Endothelial cell of umbilical vein (primary cell): ENCODE measurements around the gene DUSP22. TPM values are rescaled to one million over a fixed set of nuclear protein-coding genes. Genes with fewer than 3 reads are reported as not detected.

Source experiments
- BruUV-seq: library from RNA; stranded (reverse); fragments of 400-500 nt; replicated peaks from 2 replicates; lab custom pipeline; 2021; lab: Mats Ljungman, UMichigan
- CTCF ChIA-PET: fragments of 300-600, 350-600 bp; sonication (Branson Sonifier 250); formaldehyde crosslinking; loops from one replicate; lab custom pipeline; 2021; ENCODE audit warnings: antibody characterized with exemption, inconsistent platforms; lab: Charles Lee
- POLR2A ChIA-PET: fragments of 300-600, 350-600 bp; sonication (Branson Sonifier 250); formaldehyde crosslinking; loops from one replicate; lab custom pipeline; 2021; ENCODE audit warnings: antibody characterized with exemption, inconsistent platforms; lab: Charles Lee
- DNase-seq: peaks from one replicate; pipeline ENCODE4 v3.0.0-alpha.2; 2011; ENCODE audit warnings: low read depth, low spot score
- FAIRE-seq: peaks from 2 replicates; lab custom pipeline; 2011; peaks lifted over from hg19 to GRCh38; lab: Jason Lieb, UNC
- H2AFZ ChIP-seq: 2 replicates; pipeline ENCODE4 v1.6.0; 2012; ENCODE audit warnings: low read depth, low read length, control low read depth, inconsistent platforms
- H3K27ac ChIP-seq: 2 replicates; pipeline ENCODE4 v1.5.1; 2011; ENCODE audit warnings: low read depth, mild to moderate bottlenecking, control low read depth, low read length, moderate library complexity; ENCODE audit not compliant: insufficient read depth
- H3K27me3 ChIP-seq, 2 experiments: 2 replicates each; pipeline versions ENCODE4 v1.6.0 to v1.6.1; 2011; ENCODE audit warnings: low read length in 2 of 2, mixed read lengths in 1 of 2; ENCODE audit not compliant: control insufficient read depth in 2 of 2, insufficient read depth in 2 of 2
- H3K36me3 ChIP-seq, 2 experiments: 2 replicates in 1 of 2; 3 replicates in 1 of 2; pipeline ENCODE4 v1.5.1; 2011; ENCODE audit warnings: low read length in 2 of 2, mild to moderate bottlenecking in 1 of 2, moderate library complexity in 1 of 2; ENCODE audit not compliant: control insufficient read depth in 2 of 2, insufficient read depth in 2 of 2; ENCODE audit errors: extremely low read depth in 1 of 2
- H3K4me1 ChIP-seq: 3 replicates; pipeline ENCODE4 v1.5.1; 2011; ENCODE audit warnings: mild to moderate bottlenecking, low read length; ENCODE audit not compliant: control insufficient read depth, insufficient read depth; ENCODE audit errors: extremely low read depth
- H3K4me2 ChIP-seq: 2 replicates; pipeline ENCODE4 v1.6.1; 2011; ENCODE audit warnings: low read length, control low read depth, mixed read lengths; ENCODE audit not compliant: insufficient read depth
- H3K4me3 ChIP-seq, 3 experiments: fragments of 200-600 bp in 1 of 3; sonication (generic), shearing (Covaris generic) in 1 of 3; replicated peaks in 1 of 3; 2 replicates each; pipeline ENCODE4 v1.5.1; 2011 to 2016; ENCODE audit warnings: control low read depth in 3 of 3, low read length in 3 of 3, mild to moderate bottlenecking in 2 of 3, inconsistent platforms in 1 of 3, low read depth in 1 of 3, moderate library complexity in 1 of 3; ENCODE audit not compliant: insufficient read depth in 1 of 3
- H3K79me2 ChIP-seq: 2 replicates; pipeline ENCODE4 v1.6.0; 2012; ENCODE audit warnings: low read length, inconsistent platforms; ENCODE audit not compliant: control insufficient read depth, insufficient read depth
- H3K9ac ChIP-seq: replicated peaks from 2 replicates; pipeline ENCODE3; 2011; ENCODE audit warnings: low read length, control low read depth; ENCODE audit not compliant: insufficient read depth; ENCODE audit errors: extremely low read depth
- H3K9me1 ChIP-seq: replicated peaks from 3 replicates; pipeline ENCODE4 v1.6.0; 2011; ENCODE audit warnings: mild to moderate bottlenecking, low read length; ENCODE audit not compliant: control insufficient read depth, insufficient read depth; ENCODE audit errors: extremely low read depth
- H3K9me3 ChIP-seq: replicated peaks from 2 replicates; pipeline ENCODE4 v1.5.1; 2012; ENCODE audit warnings: low read length, inconsistent platforms; ENCODE audit not compliant: control insufficient read depth, insufficient read depth
- H4K20me1 ChIP-seq: replicated peaks from 2 replicates; pipeline ENCODE3; 2011; ENCODE audit warnings: mild to moderate bottlenecking, low read length; ENCODE audit not compliant: control insufficient read depth, insufficient read depth; ENCODE audit errors: extremely low read depth
- EZH2 ChIP-seq: IDR thresholded peaks from 2 replicates; pipeline ENCODE4 v1.6.1; 2012; ENCODE audit warnings: borderline replicate concordance, low read depth, mild to moderate bottlenecking, moderate library complexity, low read length, inconsistent platforms; ENCODE audit not compliant: severe bottlenecking
- FOS ChIP-seq: IDR thresholded peaks from 2 replicates; pipeline ENCODE4 v1.6.1; 2011; ENCODE audit warnings: mild to moderate bottlenecking, low read length, moderate library complexity, borderline replicate concordance; ENCODE audit not compliant: insufficient read depth
- GATA2 ChIP-seq: IDR thresholded peaks from 2 replicates; pipeline ENCODE4 v1.7.0; 2011; ENCODE audit warnings: low read depth, mild to moderate bottlenecking, moderate library complexity, mixed read lengths, low read length; ENCODE audit not compliant: insufficient read length, insufficient read depth
- JUN ChIP-seq: IDR thresholded peaks from 2 replicates; pipeline ENCODE4 v1.6.1; 2011; ENCODE audit warnings: borderline replicate concordance, low read depth; ENCODE audit not compliant: insufficient read length, insufficient read depth
- MYC ChIP-seq: IDR thresholded peaks from one replicate; pipeline ENCODE4 v1.6.1; 2011; ENCODE audit warnings: mild to moderate bottlenecking, low read depth, low read length
- POLR2A ChIP-seq: IDR thresholded peaks from 2 replicates; pipeline ENCODE4 v1.6.1; 2012; ENCODE audit warnings: low read depth, mild to moderate bottlenecking, control low read depth, low read length
- POLR2AphosphoS5 ChIP-seq: IDR thresholded peaks from 2 replicates; pipeline ENCODE4 v1.6.1; 2012; ENCODE audit warnings: low read depth, mild to moderate bottlenecking, control low read depth, low read length, moderate library complexity; ENCODE audit not compliant: insufficient read depth
- dilution Hi-C: fragments of 300-500 bp; cut with MboI; formaldehyde crosslinking; loops from one replicate; pipeline ENCODE4 v1.15.0; 2019; ENCODE audit warnings: low sequenced_read_pairs; ENCODE audit not compliant: extremely low pct_ligation_motif_present
- intact Hi-C: fragments of 100-400 bp; cut with micrococcal nuclease; formaldehyde crosslinking; loops from one replicate; pipeline ENCODE4 v1.10.0; 2022
- polyA plus RNA-seq, 4 experiments: library from polyadenylated mRNA; depleted of rRNA in 3 of 4; stranded (reverse) in 3 of 4; unstranded in 1 of 4; fragments of >200 nt; gene quantifications; 2 replicates each; pipeline versions ENCODE4 v1.2.1 to v1.2.3, GENCODE V29; 2011 to 2012; ENCODE audit warnings: missing spikeins in 1 of 4
- total RNA-seq: library from RNA; stranded (reverse); gene quantifications from 2 replicates; pipeline ENCODE4 v1.2.3, GENCODE V29; 2021
- TF ChIP-seq, protein P1 (sequence below), 2 donors: IDR thresholded peaks; 1 replicate in 1 of 2; 2 replicates in 1 of 2; pipeline ENCODE4 v1.5.1; 2011; ENCODE audit warnings: low read length in 2 of 2, mild to moderate bottlenecking in 2 of 2, moderate library complexity in 2 of 2, control low read depth in 1 of 2, inconsistent platforms in 1 of 2, low read depth in 1 of 2; ENCODE audit not compliant: insufficient read depth in 1 of 2; ENCODE audit errors: extremely low read depth in 1 of 2
- TF ChIP-seq, protein P2 (sequence below): IDR thresholded peaks from 2 replicates; pipeline ENCODE4 v1.6.1; 2011; ENCODE audit not compliant: insufficient read depth, insufficient read length

Gene DUSP22
- total and polyA plus RNA-seq, 2 donors (not counting 3 experiments of a cell fraction or from before 2014, with no cell fraction given), result 23.2 to 33.9 TPM

DNA sequence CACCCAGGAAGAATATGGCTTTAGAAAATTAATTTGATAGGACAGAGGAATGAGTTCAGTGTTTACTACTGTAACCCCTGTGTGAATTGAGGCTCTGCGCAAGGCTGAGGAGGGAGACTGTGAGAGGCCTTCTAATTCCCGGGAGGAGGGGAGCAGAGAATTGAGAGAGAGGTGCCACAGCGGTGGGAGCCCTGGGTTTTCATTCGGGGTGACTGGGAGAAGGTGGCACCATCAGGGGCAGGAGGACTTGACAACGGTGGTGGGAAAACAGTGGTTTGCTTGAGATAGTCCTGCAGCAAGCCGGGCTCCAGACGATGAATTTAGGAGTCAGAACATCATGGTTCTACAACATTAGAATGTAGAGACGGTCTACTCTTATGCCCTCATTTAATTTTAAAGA is 9.2 kb downstream of the DUSP22 start:
- Histone ChIP-seq H3K4me3 (no peak overlapping the region), H3K9me3 (no peaks in the 10 kb centered on the region), H3K9ac (no peak overlapping the region), H3K79me2 (peaks cover 21% of the 10 kb centered on the region), H2AFZ (no peak overlapping the region), H3K4me1 (peaks cover 24% of the 10 kb centered on the region), H4K20me1 (no peaks in the 10 kb centered on the region), H3K36me3 (no peaks in the 10 kb centered on the region), H3K27ac (no peak overlapping the region), H3K27me3 (no peaks in the 10 kb centered on the region), H3K4me2 (no peak overlapping the region), H3K9me1 (no peaks in the 10 kb centered on the region)
- CTCF ChIA-PET, result no interaction called here
- POLR2A ChIA-PET, result no interaction called here
- dilution Hi-C loops, result no loop called here
- FAIRE-seq (no peak), DNase-seq (no peak)
- intact Hi-C loops, result no loop called here
- TF ChIP-seq FOS, result no peak
- TF ChIP-seq MYC, result no peak
- no peak for TF ChIP-seq EZH2
- TF ChIP-seq JUN, result no peak
- no peak for TF ChIP-seq POLR2A
- no peak for TF ChIP-seq POLR2AphosphoS5
- TF ChIP-seq, protein P1, sequence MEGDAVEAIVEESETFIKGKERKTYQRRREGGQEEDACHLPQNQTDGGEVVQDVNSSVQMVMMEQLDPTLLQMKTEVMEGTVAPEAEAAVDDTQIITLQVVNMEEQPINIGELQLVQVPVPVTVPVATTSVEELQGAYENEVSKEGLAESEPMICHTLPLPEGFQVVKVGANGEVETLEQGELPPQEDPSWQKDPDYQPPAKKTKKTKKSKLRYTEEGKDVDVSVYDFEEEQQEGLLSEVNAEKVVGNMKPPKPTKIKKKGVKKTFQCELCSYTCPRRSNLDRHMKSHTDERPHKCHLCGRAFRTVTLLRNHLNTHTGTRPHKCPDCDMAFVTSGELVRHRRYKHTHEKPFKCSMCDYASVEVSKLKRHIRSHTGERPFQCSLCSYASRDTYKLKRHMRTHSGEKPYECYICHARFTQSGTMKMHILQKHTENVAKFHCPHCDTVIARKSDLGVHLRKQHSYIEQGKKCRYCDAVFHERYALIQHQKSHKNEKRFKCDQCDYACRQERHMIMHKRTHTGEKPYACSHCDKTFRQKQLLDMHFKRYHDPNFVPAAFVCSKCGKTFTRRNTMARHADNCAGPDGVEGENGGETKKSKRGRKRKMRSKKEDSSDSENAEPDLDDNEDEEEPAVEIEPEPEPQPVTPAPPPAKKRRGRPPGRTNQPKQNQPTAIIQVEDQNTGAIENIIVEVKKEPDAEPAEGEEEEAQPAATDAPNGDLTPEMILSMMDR (IDR thresholded peaks at IDR 0.05; ENCODE audit: extremely low read depth in 1 of 2, insufficient read depth in 1 of 2, low read depth in 1 of 2, low read length in 2 of 2), result no peak
- no peak for TF ChIP-seq GATA2
- TF ChIP-seq, protein P2, sequence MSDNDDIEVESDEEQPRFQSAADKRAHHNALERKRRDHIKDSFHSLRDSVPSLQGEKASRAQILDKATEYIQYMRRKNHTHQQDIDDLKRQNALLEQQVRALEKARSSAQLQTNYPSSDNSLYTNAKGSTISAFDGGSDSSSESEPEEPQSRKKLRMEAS, result no peak
- BruUV-seq, result no TSS peak
